ENCODE data around the gene BCL2L15.
A peak's percentile ranks its signal among the peaks of the same experiment; 100 is the strongest.

Gene BCL2L15

GRCh38 chr1:113879739-113880038 lies 7.7 kb downstream of the BCL2L15 start:
- TF ChIP-seq CTCF (IDR thresholded peaks at IDR 0.05; ENCODE audit: borderline replicate concordance, extremely low read depth, low read length, poor library complexity, severe bottlenecking) (no peak), EZH2 (IDR thresholded peaks at IDR 0.05; ENCODE audit: borderline replicate concordance, low read depth, low read length, severe bottlenecking) (no peak)
- H3K9me3 ChIP-seq (ENCODE audit: insufficient read depth, low read length, severe bottlenecking): no peaks in the 10 kb centered on the region
- ATAC-seq (ENCODE audit: insufficient read depth, low read depth) (no peak), DNase-seq (no peak)
- H3K4me3 ChIP-seq (ENCODE audit: low read depth in 1 of 2, low read length in 2 of 2): no peak overlapping the region
- H3K27ac ChIP-seq (ENCODE audit: low read length): peak overlapping the region; percentile 26
- H3K4me1 ChIP-seq (ENCODE audit: insufficient read depth, low read length): peaks cover 33% of the 10 kb centered on the region
- no peaks in the 10 kb centered on the region for H3K27me3 ChIP-seq (ENCODE audit: insufficient read depth, low read length, poor library complexity)
- peak overlapping the region; percentile 34; the same call in 1 of the 2 replicates for H2AFZ ChIP-seq (ENCODE audit: low read depth, low read length)
- no peak overlapping the region for H3K4me2 ChIP-seq (ENCODE audit: insufficient read depth, low read length)
- no peak overlapping the region for H3K9ac ChIP-seq (ENCODE audit: low read depth, low read length)
- no peaks in the 10 kb centered on the region for H3K79me2 ChIP-seq (ENCODE audit: insufficient read depth, low read length)
- no peaks in the 10 kb centered on the region for H3K36me3 ChIP-seq (ENCODE audit: insufficient read depth, low read length)
- no peaks in the 10 kb centered on the region for H4K20me1 ChIP-seq (ENCODE audit: insufficient read depth, low read length)

- H3K36me3 ChIP-seq (ENCODE audit: insufficient read depth, low read length): no peaks in the 10 kb centered on the region
- DNase-seq: no peak
- H3K27me3 ChIP-seq (ENCODE audit: insufficient read depth, low read length, poor library complexity): no peaks in the 10 kb centered on the region
- H3K4me2 ChIP-seq (ENCODE audit: insufficient read depth, low read length): no peak overlapping the region
- ATAC-seq (ENCODE audit: insufficient read depth, low read depth): no peak
- H3K9ac ChIP-seq (ENCODE audit: low read depth, low read length): no peak overlapping the region
- H3K4me1 ChIP-seq (ENCODE audit: insufficient read depth, low read length): peaks cover 61% of the 10 kb centered on the region
- no peaks in the 10 kb centered on the region for H3K9me3 ChIP-seq (ENCODE audit: insufficient read depth, low read length, severe bottlenecking)
- H2AFZ ChIP-seq (ENCODE audit: low read depth, low read length): no peak overlapping the region
- no peaks in the 10 kb centered on the region for H4K20me1 ChIP-seq (ENCODE audit: insufficient read depth, low read length)
- no peak overlapping the region for H3K4me3 ChIP-seq (ENCODE audit: low read depth in 1 of 2, low read length in 2 of 2)
- peaks cover 3% of the 10 kb centered on the region for H3K79me2 ChIP-seq (ENCODE audit: insufficient read depth, low read length)
- no peak for TF ChIP-seq CTCF (IDR thresholded peaks at IDR 0.05; ENCODE audit: borderline replicate concordance, extremely low read depth, low read length, poor library complexity, severe bottlenecking)
- no peak for TF ChIP-seq EZH2 (IDR thresholded peaks at IDR 0.05; ENCODE audit: borderline replicate concordance, low read depth, low read length, severe bottlenecking)
- H3K27ac ChIP-seq (ENCODE audit: low read length): no peak overlapping the region
Measured at GRCh38 chr1:113876176-113876575, 11.2 kb downstream of the BCL2L15 start.

GRCh38 chr1:113875714-113876113 lies 11.7 kb downstream of the BCL2L15 start:
- peaks cover 7% of the 10 kb centered on the region for H3K79me2 ChIP-seq (ENCODE audit: insufficient read depth, low read length)
- H4K20me1 ChIP-seq (ENCODE audit: insufficient read depth, low read length): no peaks in the 10 kb centered on the region
- TF ChIP-seq EZH2 (IDR thresholded peaks at IDR 0.05; ENCODE audit: borderline replicate concordance, low read depth, low read length, severe bottlenecking) (no peak), CTCF (IDR thresholded peaks at IDR 0.05; ENCODE audit: borderline replicate concordance, extremely low read depth, low read length, poor library complexity, severe bottlenecking) (no peak)
- H3K9me3 ChIP-seq (ENCODE audit: insufficient read depth, low read length, severe bottlenecking): no peaks in the 10 kb centered on the region
- peaks cover 61% of the 10 kb centered on the region for H3K4me1 ChIP-seq (ENCODE audit: insufficient read depth, low read length)
- ATAC-seq (ENCODE audit: insufficient read depth, low read depth) (no peak), DNase-seq (no peak)
- H2AFZ ChIP-seq (ENCODE audit: low read depth, low read length): no peak overlapping the region
- no peaks in the 10 kb centered on the region for H3K36me3 ChIP-seq (ENCODE audit: insufficient read depth, low read length)
- no peak overlapping the region for H3K9ac ChIP-seq (ENCODE audit: low read depth, low read length)
- no peak overlapping the region for H3K4me3 ChIP-seq (ENCODE audit: low read depth in 1 of 2, low read length in 2 of 2)
- H3K27me3 ChIP-seq (ENCODE audit: insufficient read depth, low read length, poor library complexity): no peaks in the 10 kb centered on the region
- no peak overlapping the region for H3K27ac ChIP-seq (ENCODE audit: low read length)
- no peak overlapping the region for H3K4me2 ChIP-seq (ENCODE audit: insufficient read depth, low read length)
